ENCODE measurements around the gene PXDN.

DNA sequence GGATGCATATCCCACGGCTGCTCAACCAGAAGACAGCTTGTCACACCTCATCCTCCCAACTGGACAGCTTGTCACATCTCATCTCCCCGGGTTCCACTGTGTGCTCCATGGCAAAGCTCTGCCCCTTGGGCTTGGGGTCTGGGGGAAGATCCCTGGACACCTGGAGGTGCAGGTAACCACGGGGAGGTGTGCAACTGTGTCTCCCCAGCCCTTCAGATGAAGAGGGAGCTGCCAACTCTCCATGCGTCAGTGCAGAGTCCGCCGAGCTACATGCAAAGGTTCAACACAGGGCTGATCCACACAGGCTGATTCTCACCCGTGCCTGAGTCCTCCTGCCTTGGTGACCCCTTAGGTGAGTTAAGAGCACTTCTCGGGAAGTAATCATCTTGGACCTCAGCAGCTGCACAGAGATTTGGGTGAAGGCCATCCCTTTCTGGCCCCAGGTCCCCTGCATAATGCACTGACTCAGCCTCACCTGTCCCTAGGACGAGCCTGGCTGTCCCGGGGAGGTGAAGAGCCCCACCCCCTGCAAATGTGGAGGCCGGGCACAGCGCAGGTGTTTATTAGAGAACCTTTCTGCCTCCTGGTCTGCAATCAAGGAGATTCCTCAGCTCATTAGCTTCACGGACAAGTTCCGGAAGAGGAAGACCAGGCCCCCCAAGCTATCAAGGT is 157.9 kb downstream of the PXDN start:
- TF ChIP-seq CTCF (IDR thresholded peaks at IDR 0.05; ENCODE audit: extremely low read depth in 1 of 2, insufficient read depth in 1 of 2, low read depth in 1 of 2, low read length in 2 of 2) (no peak), POLR2AphosphoS5 (IDR thresholded peaks at IDR 0.05; ENCODE audit: insufficient read depth, low read depth, low read length) (no peak), POLR2A (IDR thresholded peaks at IDR 0.05; ENCODE audit: low read depth, low read length) (no peak), EZH2 (IDR thresholded peaks at IDR 0.05; ENCODE audit: borderline replicate concordance, low read depth, low read length, severe bottlenecking) (no peak), FOS (IDR thresholded peaks at IDR 0.05; ENCODE audit: borderline replicate concordance, insufficient read depth, low read length) (no peak)
